ENCODE measurements around the gene KRTAP1-1. TPM values are rescaled to one million over a fixed set of nuclear protein-coding genes. Genes with fewer than 3 reads are reported as not detected.

The KRTAP1-1 gene
- total and polyA plus RNA-seq, 7 experiments from 2014 or later: not detected

DNA sequence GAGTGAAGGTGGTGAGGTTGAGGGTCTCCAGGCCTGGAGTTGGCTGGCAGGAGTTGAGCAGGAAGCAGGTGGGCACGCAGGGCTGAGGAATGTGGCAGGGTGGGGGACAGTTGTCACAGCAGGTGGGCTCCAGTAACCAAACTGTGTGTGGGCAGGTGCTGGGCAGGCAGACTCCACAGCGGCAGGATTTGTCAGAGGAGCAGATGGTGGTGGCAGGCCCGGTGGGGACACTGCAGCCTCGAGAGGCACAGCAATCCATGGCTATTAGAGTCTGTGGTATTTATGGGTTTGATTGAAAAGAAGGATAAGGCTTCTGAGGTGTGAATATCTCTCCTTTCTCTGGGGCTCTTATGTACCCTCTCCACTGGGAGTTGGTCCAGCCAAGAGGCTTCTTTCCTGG is 47.4 kb downstream of the KRTAP1-1 start, which contains the start of gene KRTAP3-3:
Gene KRTAP3-3 (minus strand): TSS at position 326 of the 400 bp plus-strand sequence. CDS start 67 bp downstream, at position 259.
- CTCF ChIA-PET: no interaction called here
- ATAC-seq (no peak), DNase-seq (no peak)
- Histone ChIP-seq H3K27ac (ENCODE audit: low read depth, low read length) (no peak within 1 kb of the TSS), H3K4me3 (ENCODE audit: low read length) (no peak within 1 kb of the TSS), H3K9me3 (ENCODE audit: control insufficient read depth in 2 of 3, low read length in 3 of 3) (no peaks in the 10 kb centered on the region), H3K27me3 (ENCODE audit: control insufficient read depth in 2 of 2, insufficient read depth in 2 of 2, low read length in 2 of 2) (peaks cover 0 to 4% of the 10 kb centered on the region in 2 donors), H3K4me1 (ENCODE audit: control insufficient read depth in 2 of 2, insufficient read depth in 2 of 2, low read length in 2 of 2) (no peaks in the 10 kb centered on the region), H3K36me3 (ENCODE audit: control insufficient read depth in 2 of 3, insufficient read depth in 3 of 3, low read length in 3 of 3) (no peaks in the 10 kb centered on the region)
- Mint-ChIP-seq H3K9me3 (peaks cover 0 to 2% (median 0%) of the 10 kb centered on the region in 11 donors), H3K36me3 (peaks cover 0 to 6% (median 0%) of the 10 kb centered on the region in 5 donors), H3K27me3 (peaks cover 23 to 57% (median 53%) of the 10 kb centered on the region in 5 donors), H3K4me3 (no peak within 1 kb of the TSS), H3K4me1 (no peaks in the 10 kb centered on the region), H3K27ac (no peak within 1 kb of the TSS)
- POLR2A ChIA-PET: no interaction called here
- intact Hi-C loops (cut with micrococcal nuclease): no loop called here

DNA sequence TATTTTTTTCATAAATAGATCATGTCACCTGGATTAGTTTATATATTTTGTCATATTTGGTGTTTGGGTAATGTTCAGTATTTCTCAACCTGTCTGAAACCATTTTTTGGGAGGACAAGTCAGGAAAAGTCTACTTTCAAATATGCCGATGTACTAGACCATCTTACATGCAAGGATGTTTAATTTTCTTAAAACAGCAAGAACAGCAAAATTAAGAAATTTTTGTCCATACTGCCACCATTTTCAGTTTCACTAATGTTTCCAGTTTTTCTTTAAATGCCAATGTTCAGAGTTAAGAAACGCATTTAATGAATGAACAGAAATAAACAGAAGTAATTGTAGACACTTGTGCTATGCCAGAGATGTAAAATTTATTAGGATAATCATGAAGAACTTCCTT is 48.2 kb downstream of the KRTAP1-1 start:
- H3K27ac Mint-ChIP-seq: no peak overlapping the region
- POLR2A ChIA-PET: no interaction called here
- H3K9me3 Mint-ChIP-seq: peaks cover 0 to 2% (median 0%) of the 10 kb centered on the region in 11 donors
- H3K27me3 ChIP-seq (ENCODE audit: control insufficient read depth in 2 of 2, insufficient read depth in 2 of 2, low read length in 2 of 2): peaks cover 0 to 4% of the 10 kb centered on the region in 2 donors
- intact Hi-C loops (cut with micrococcal nuclease): no loop called here
- no peak for ATAC-seq
- peaks cover 19 to 57% (median 47%) of the 10 kb centered on the region in 5 donors for H3K27me3 Mint-ChIP-seq
- no peak overlapping the region for H3K27ac ChIP-seq (ENCODE audit: low read depth, low read length)
- no peaks in the 10 kb centered on the region for H3K4me1 Mint-ChIP-seq
- no peaks in the 10 kb centered on the region for H3K4me1 ChIP-seq (ENCODE audit: control insufficient read depth in 2 of 2, insufficient read depth in 2 of 2, low read length in 2 of 2)
- CTCF ChIA-PET: interaction anchor here (0.7 kb wide), 1 partner anchor 58 kb away, joined by 3 read pairs; no protein-coding TSS in a partner anchor
- H3K4me3 Mint-ChIP-seq: no peak overlapping the region
- H3K36me3 Mint-ChIP-seq: peaks cover 0 to 6% (median 0%) of the 10 kb centered on the region in 5 donors
- DNase-seq: no peak
- H3K36me3 ChIP-seq (ENCODE audit: control insufficient read depth in 2 of 3, insufficient read depth in 3 of 3, low read length in 3 of 3): no peaks in the 10 kb centered on the region
- no peak overlapping the region for H3K4me3 ChIP-seq (ENCODE audit: low read length)
- no peaks in the 10 kb centered on the region for H3K9me3 ChIP-seq (ENCODE audit: control insufficient read depth in 2 of 3, low read length in 3 of 3)

DNA sequence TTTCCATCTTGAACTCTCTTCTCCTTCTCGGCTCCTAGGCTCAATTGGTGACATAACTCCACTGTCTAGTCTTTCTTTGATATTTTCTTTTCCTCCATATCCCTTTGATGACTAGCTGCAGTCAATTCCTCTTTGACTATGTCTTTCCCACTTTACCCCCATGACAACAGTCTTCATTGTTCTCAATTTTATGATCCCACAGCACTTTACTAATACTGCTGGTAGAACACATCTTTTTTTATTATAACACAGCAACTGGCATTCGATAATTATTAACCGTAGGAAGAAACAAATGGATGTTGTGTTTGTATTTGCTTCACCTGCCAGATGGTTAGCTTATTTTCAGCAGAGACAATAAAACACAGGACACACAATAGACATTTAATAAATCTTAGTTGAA is 48.6 kb downstream of the KRTAP1-1 start:
- Mint-ChIP-seq H3K27me3 (peaks cover 19 to 53% (median 45%) of the 10 kb centered on the region in 5 donors), H3K4me1 (no peaks in the 10 kb centered on the region), H3K36me3 (peaks cover 0 to 6% (median 0%) of the 10 kb centered on the region in 5 donors), H3K4me3 (no peak overlapping the region), H3K9me3 (peaks cover 0 to 2% (median 0%) of the 10 kb centered on the region in 11 donors), H3K27ac (no peak overlapping the region)
- H3K4me1 ChIP-seq (ENCODE audit: control insufficient read depth in 2 of 2, insufficient read depth in 2 of 2, low read length in 2 of 2): no peaks in the 10 kb centered on the region
- no peak overlapping the region for H3K27ac ChIP-seq (ENCODE audit: low read depth, low read length)
- ChIA-PET POLR2A (no interaction called here), CTCF (interaction anchor here (0.7 kb wide), 1 partner anchor 58 kb away, joined by 3 read pairs; no protein-coding TSS in a partner anchor)
- H3K9me3 ChIP-seq (ENCODE audit: control insufficient read depth in 2 of 3, low read length in 3 of 3): no peaks in the 10 kb centered on the region
- H3K36me3 ChIP-seq (ENCODE audit: control insufficient read depth in 2 of 3, insufficient read depth in 3 of 3, low read length in 3 of 3): no peaks in the 10 kb centered on the region
- intact Hi-C loops (cut with micrococcal nuclease): no loop called here
- H3K27me3 ChIP-seq (ENCODE audit: control insufficient read depth in 2 of 2, insufficient read depth in 2 of 2, low read length in 2 of 2): peaks cover 0 to 4% of the 10 kb centered on the region in 2 donors
- no peak overlapping the region for H3K4me3 ChIP-seq (ENCODE audit: low read length)
- DNase-seq: no peak
- no peak for ATAC-seq

Other genes starting within 250 kb of the KRTAP1-1 start
Only the 30 nearest of the 37 such genes appear.
- not detected for gene KRT12, start 174.2 kb downstream of the KRTAP1-1 start, total RNA-seq
- not detected for gene KRT12, start 174.2 kb downstream of the KRTAP1-1 start, polyA plus RNA-seq
- gene KRT20, start 156.2 kb downstream of the KRTAP1-1 start, total RNA-seq: not detected
- not detected for gene KRT20, start 156.2 kb downstream of the KRTAP1-1 start, polyA plus RNA-seq
- under 1 TPM in 1 of 5 experiments, not detected in 4; 0.83 TPM for gene KRT23, start 103.8 kb downstream of the KRTAP1-1 start, total RNA-seq
- not detected for gene KRT23, start 103.8 kb downstream of the KRTAP1-1 start, polyA plus RNA-seq
- not detected for gene KRT39, start 74.5 kb downstream of the KRTAP1-1 start, total RNA-seq
- not detected for gene KRT39, start 74.5 kb downstream of the KRTAP1-1 start, polyA plus RNA-seq
- gene KRT40, start 57.1 kb downstream of the KRTAP1-1 start, total RNA-seq: not detected
- gene KRT40, start 57.1 kb downstream of the KRTAP1-1 start, polyA plus RNA-seq: not detected
- gene KRTAP3-3, start 47.3 kb downstream of the KRTAP1-1 start, total RNA-seq: not detected
- gene KRTAP3-3, start 47.3 kb downstream of the KRTAP1-1 start, polyA plus RNA-seq: not detected
- not detected for gene KRTAP3-2, start 41.5 kb downstream of the KRTAP1-1 start, total RNA-seq
- gene KRTAP3-2, start 41.5 kb downstream of the KRTAP1-1 start, polyA plus RNA-seq: not detected
- not detected for gene KRTAP3-1, start 32.3 kb downstream of the KRTAP1-1 start, total RNA-seq
- not detected for gene KRTAP3-1, start 32.3 kb downstream of the KRTAP1-1 start, polyA plus RNA-seq
- not detected for gene KRTAP1-5, start 14.2 kb downstream of the KRTAP1-1 start, total RNA-seq
- not detected for gene KRTAP1-5, start 14.2 kb downstream of the KRTAP1-1 start, polyA plus RNA-seq
- not detected for gene KRTAP1-4, start 11.3 kb downstream of the KRTAP1-1 start, total RNA-seq
- gene KRTAP1-4, start 11.3 kb downstream of the KRTAP1-1 start, polyA plus RNA-seq: not detected
- not detected for gene KRTAP1-3, start 6.6 kb downstream of the KRTAP1-1 start, total RNA-seq
- not detected for gene KRTAP1-3, start 6.6 kb downstream of the KRTAP1-1 start, polyA plus RNA-seq
- gene KRTAP2-1, start 5.9 kb upstream of the KRTAP1-1 start, total RNA-seq: not detected
- gene KRTAP2-1, start 5.9 kb upstream of the KRTAP1-1 start, polyA plus RNA-seq: not detected
- not detected for gene KRTAP2-2, start 13.8 kb upstream of the KRTAP1-1 start, total RNA-seq
- gene KRTAP2-2, start 13.8 kb upstream of the KRTAP1-1 start, polyA plus RNA-seq: not detected
- gene KRTAP2-3, start 18.7 kb upstream of the KRTAP1-1 start, total RNA-seq: not detected
- gene KRTAP2-3, start 18.7 kb upstream of the KRTAP1-1 start, polyA plus RNA-seq: not detected
- gene KRTAP2-4, start 24.4 kb upstream of the KRTAP1-1 start, total RNA-seq: not detected
- gene KRTAP2-4, start 24.4 kb upstream of the KRTAP1-1 start, polyA plus RNA-seq: not detected
- not detected for gene KRTAP4-7, start 42.7 kb upstream of the KRTAP1-1 start, total RNA-seq
- gene KRTAP4-7, start 42.7 kb upstream of the KRTAP1-1 start, polyA plus RNA-seq: not detected
- gene KRTAP4-8, start 56.7 kb upstream of the KRTAP1-1 start, total RNA-seq: not detected
- not detected for gene KRTAP4-8, start 56.7 kb upstream of the KRTAP1-1 start, polyA plus RNA-seq
- not detected for gene KRTAP4-16, start 60.8 kb upstream of the KRTAP1-1 start, total RNA-seq
- not detected for gene KRTAP4-16, start 60.8 kb upstream of the KRTAP1-1 start, polyA plus RNA-seq
- not detected for gene KRTAP4-9, start 63.9 kb upstream of the KRTAP1-1 start, total RNA-seq
- gene KRTAP4-9, start 63.9 kb upstream of the KRTAP1-1 start, polyA plus RNA-seq: not detected
- gene KRTAP4-11, start 76.9 kb upstream of the KRTAP1-1 start, total RNA-seq: not detected
- not detected for gene KRTAP4-11, start 76.9 kb upstream of the KRTAP1-1 start, polyA plus RNA-seq
- gene KRTAP4-12, start 82.7 kb upstream of the KRTAP1-1 start, total RNA-seq: not detected
- not detected for gene KRTAP4-12, start 82.7 kb upstream of the KRTAP1-1 start, polyA plus RNA-seq
- not detected for gene KRTAP4-6, start 99.1 kb upstream of the KRTAP1-1 start, total RNA-seq
- not detected for gene KRTAP4-6, start 99.1 kb upstream of the KRTAP1-1 start, polyA plus RNA-seq
- not detected for gene KRTAP4-5, start 108.4 kb upstream of the KRTAP1-1 start, total RNA-seq
- not detected for gene KRTAP4-5, start 108.4 kb upstream of the KRTAP1-1 start, polyA plus RNA-seq
- not detected for gene KRTAP4-4, start 119.3 kb upstream of the KRTAP1-1 start, total RNA-seq
- not detected for gene KRTAP4-4, start 119.3 kb upstream of the KRTAP1-1 start, polyA plus RNA-seq
- not detected for gene KRTAP4-3, start 126.8 kb upstream of the KRTAP1-1 start, total RNA-seq
- gene KRTAP4-3, start 126.8 kb upstream of the KRTAP1-1 start, polyA plus RNA-seq: not detected
- not detected for gene KRTAP4-2, start 136.8 kb upstream of the KRTAP1-1 start, total RNA-seq
- gene KRTAP4-2, start 136.8 kb upstream of the KRTAP1-1 start, polyA plus RNA-seq: not detected
- not detected for gene KRTAP4-1, start 143.5 kb upstream of the KRTAP1-1 start, total RNA-seq
- gene KRTAP4-1, start 143.5 kb upstream of the KRTAP1-1 start, polyA plus RNA-seq: not detected
- gene KRTAP9-1, start 148.4 kb upstream of the KRTAP1-1 start, total RNA-seq: not detected
- not detected for gene KRTAP9-1, start 148.4 kb upstream of the KRTAP1-1 start, polyA plus RNA-seq
- gene KRTAP9-2, start 185.2 kb upstream of the KRTAP1-1 start, total RNA-seq: not detected
- not detected for gene KRTAP9-2, start 185.2 kb upstream of the KRTAP1-1 start, polyA plus RNA-seq
- not detected for gene KRTAP9-3, start 191.0 kb upstream of the KRTAP1-1 start, total RNA-seq
- gene KRTAP9-3, start 191.0 kb upstream of the KRTAP1-1 start, polyA plus RNA-seq: not detected